SK-N-SH (cell line): ENCODE measurements around the gene PARD3. TPM values are rescaled to one million over a fixed set of nuclear protein-coding genes. Genes with fewer than 3 reads are reported as not detected.

ENCODE experiments used
- CTCF ChIA-PET: fragments of 300-600, 350-600 bp; formaldehyde crosslinking; extraction: SDS; loops from one replicate; lab custom pipeline; 2021; lab: Yijun Ruan, JAX
- POLR2A ChIA-PET: fragments of 350-600 bp; sonication (Branson Sonifier 250); formaldehyde crosslinking; extraction: SDS; loops from one replicate; lab custom pipeline; 2020; ENCODE audit warnings: antibody characterized with exemption, inconsistent platforms; lab: Yijun Ruan, JAX
- DNase-seq: peaks from one replicate; pipeline ENCODE4 v3.0.0; 2012
- H2AFZ ChIP-seq: fragments of 200-600 bp; sonication (generic); 2 replicates; pipeline ENCODE4 v1.8.1; 2016; ENCODE audit warnings: antibody characterized with exemption, mild to moderate bottlenecking, low read depth
- H3F3A ChIP-seq: fragments of 200-600 bp; sonication (generic); replicated peaks from 2 replicates; pipeline ENCODE3; 2016; ENCODE audit warnings: antibody characterized with exemption, mild to moderate bottlenecking; ENCODE audit not compliant: insufficient read depth
- H3K27ac ChIP-seq, 2 experiments: fragments of 200-500 bp in 1 of 2; fragments of 200-600 bp in 1 of 2; sonication (Bioruptor generic) in 1 of 2; sonication (generic), shearing (Covaris generic) in 1 of 2; 2 replicates each; pipeline versions ENCODE4 v1.5.1 to v1.6.1; 2014 to 2016; ENCODE audit warnings: low read depth in 2 of 2, inconsistent platforms in 1 of 2, low read length in 1 of 2, mild to moderate bottlenecking in 1 of 2, mixed read lengths in 1 of 2
- H3K27me3 ChIP-seq: fragments of 200-600 bp; sonication (generic), shearing (Covaris generic); 2 replicates; pipeline ENCODE4 v1.6.1; 2016; ENCODE audit warnings: mixed run types; ENCODE audit not compliant: insufficient read depth
- H3K36me3 ChIP-seq, 2 experiments: fragments of 200-500 bp in 1 of 2; fragments of 200-600 bp in 1 of 2; sonication (Bioruptor generic) in 1 of 2; sonication (generic) in 1 of 2; replicated peaks in 1 of 2; 2 replicates each; pipeline versions ENCODE3 to v1.5.1; 2014 to 2016; ENCODE audit warnings: low read length in 1 of 2, mild to moderate bottlenecking in 1 of 2; ENCODE audit not compliant: insufficient read depth in 2 of 2, control insufficient read depth in 1 of 2
- H3K4me1 ChIP-seq, 2 experiments: fragments of 200-500 bp in 1 of 2; fragments of 200-600 bp in 1 of 2; sonication (Bioruptor generic) in 1 of 2; sonication (generic), shearing (Covaris generic) in 1 of 2; 2 replicates each; pipeline versions ENCODE4 v1.5.1 to v1.6.1; 2014 to 2016; ENCODE audit warnings: low read depth in 1 of 2, low read length in 1 of 2, mixed run types in 1 of 2; ENCODE audit not compliant: insufficient read depth in 2 of 2, control insufficient read depth in 1 of 2
- H3K4me2 ChIP-seq: fragments of 200-600 bp; sonication (generic), shearing (Covaris generic); 2 replicates; pipeline ENCODE4 v1.6.1; 2017; ENCODE audit warnings: mixed run types
- H3K4me3 ChIP-seq, 2 experiments: fragments of 200-500 bp in 1 of 2; fragments of 200-600 bp in 1 of 2; sonication (Bioruptor generic) in 1 of 2; sonication (generic), shearing (Covaris generic) in 1 of 2; 2 replicates each; pipeline versions ENCODE4 v1.5.1 to v1.8.1; 2014 to 2016; ENCODE audit warnings: low read depth in 2 of 2, inconsistent platforms in 1 of 2, low read length in 1 of 2, mild to moderate bottlenecking in 1 of 2, mixed read lengths in 1 of 2, moderate library complexity in 1 of 2
- H3K79me2 ChIP-seq: fragments of 200-600 bp; sonication (generic); 2 replicates; pipeline ENCODE4 v1.8.1; 2017; ENCODE audit warnings: mild to moderate bottlenecking; ENCODE audit not compliant: insufficient read depth
- H3K9ac ChIP-seq: fragments of 200-600 bp; sonication (generic); 2 replicates; pipeline ENCODE4 v1.6.1; 2017; ENCODE audit warnings: mixed run types
- H3K9me2 ChIP-seq: fragments of 200-600 bp; sonication (generic); 2 replicates; pipeline ENCODE4 v1.6.1; 2017; ENCODE audit warnings: mixed run types
- H3K9me3 ChIP-seq: fragments of 200-600 bp; sonication (generic); 2 replicates; pipeline ENCODE4 v1.6.1; 2017; ENCODE audit warnings: mixed run types, mild to moderate bottlenecking, moderate library complexity
- H4K20me1 ChIP-seq: fragments of 200-600 bp; sonication (generic); 2 replicates; pipeline ENCODE4 v1.6.1; 2017; ENCODE audit warnings: mild to moderate bottlenecking, mixed run types; ENCODE audit not compliant: insufficient read depth
- ELF1 ChIP-seq: IDR thresholded peaks from 2 replicates; pipeline ENCODE4 v1.4.0; 2012
- FOXM1 ChIP-seq: IDR thresholded peaks from 2 replicates; pipeline ENCODE4 v1.4.0; 2012; ENCODE audit warnings: low read depth, mild to moderate bottlenecking
- GABPA ChIP-seq: IDR thresholded peaks from 2 replicates; pipeline ENCODE4 v1.4.0; 2012; ENCODE audit warnings: low read depth, mild to moderate bottlenecking
- GATA2 ChIP-seq: sonication (generic); formaldehyde crosslinking; IDR thresholded peaks from 2 replicates; pipeline ENCODE4 v1.5.0; 2020; ENCODE audit warnings: mild to moderate bottlenecking, missing genetic modification reagents
- NFIC ChIP-seq: IDR thresholded peaks from 2 replicates; pipeline ENCODE4 v1.4.0; 2012; ENCODE audit warnings: borderline replicate concordance
- NRF1 ChIP-seq: IDR thresholded peaks from 2 replicates; pipeline ENCODE4 v1.6.1; 2012; ENCODE audit warnings: low read depth, mild to moderate bottlenecking, low read length
- POLR2AphosphoS5 ChIP-seq: IDR thresholded peaks from 2 replicates; pipeline ENCODE4 v1.6.1; 2012; ENCODE audit warnings: low read depth, low read length
- RAD21 ChIP-seq: IDR thresholded peaks from 2 replicates; pipeline ENCODE4 v1.6.1; 2012; ENCODE audit warnings: mild to moderate bottlenecking, low read length
- RCOR1 ChIP-seq: fragments of 150-350 bp; IDR thresholded peaks from 2 replicates; pipeline ENCODE4 v1.6.1; 2017; ENCODE audit warnings: antibody characterized with exemption, low read length
- RFX5 ChIP-seq: IDR thresholded peaks from 2 replicates; pipeline ENCODE4 v1.6.1; 2012; ENCODE audit warnings: mild to moderate bottlenecking, improper control_type of control experiment, low read length
- SMC3 ChIP-seq: IDR thresholded peaks from 2 replicates; pipeline ENCODE4 v1.6.1; 2012; ENCODE audit warnings: low read depth, low read length, improper control_type of control experiment
- TEAD4 ChIP-seq: IDR thresholded peaks from 2 replicates; pipeline ENCODE4 v1.4.0; 2012; ENCODE audit warnings: mild to moderate bottlenecking, borderline replicate concordance; ENCODE audit not compliant: insufficient read depth
- USF1 ChIP-seq: IDR thresholded peaks from 2 replicates; pipeline ENCODE4 v1.4.0; 2012; ENCODE audit warnings: low read depth, borderline replicate concordance
- YY1 ChIP-seq: IDR thresholded peaks from 2 replicates; pipeline ENCODE4 v1.4.0; 2012; ENCODE audit warnings: low read depth, mild to moderate bottlenecking
- WGBS: methylation state at CpG from one replicate; pipeline ENCODE4 v1.1.6; 2017; ENCODE audit warnings: low lambda C conversion rate; 5-methylcytosine and 5-hydroxymethylcytosine counted together
- polyA plus RNA-seq, 3 experiments: library from polyadenylated mRNA; depleted of rRNA; stranded (reverse); fragments of >200 nt; gene quantifications; 2 replicates each; pipeline ENCODE4 v1.2.3, GENCODE V29; 2012
- TF ChIP-seq, protein P1 (sequence below): IDR thresholded peaks from 2 replicates; pipeline ENCODE4 v1.4.0; 2012; ENCODE audit warnings: low read depth

The PARD3 gene
- polyA plus RNA-seq, 1 of the 3 experiments (the other 2 are of a cell fraction), result 29.4 TPM

DNA sequence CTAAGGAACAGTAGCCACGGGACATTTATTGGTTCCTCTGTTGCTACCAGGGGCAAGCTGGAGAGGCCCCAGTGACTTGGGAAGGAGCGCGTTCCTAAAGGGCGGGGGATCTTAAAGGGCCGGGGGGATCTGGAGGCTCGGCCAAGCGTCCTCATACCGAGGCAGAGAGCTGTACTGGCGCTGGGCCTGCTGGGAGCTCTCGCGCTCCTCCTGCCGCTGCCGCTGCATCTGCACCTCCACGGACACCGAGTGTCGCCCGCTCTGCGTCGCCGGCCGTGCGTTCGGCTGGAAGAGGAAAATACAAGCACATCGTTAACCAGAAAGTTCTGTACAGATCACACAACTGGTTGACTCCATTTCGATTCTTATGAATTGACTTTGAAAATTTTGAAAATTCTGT, 695.6 kb downstream of the PARD3 start:
- CTCF ChIA-PET, result interaction anchor here (1.3 kb wide), 1 partner anchor 518 kb away, joined by 3 read pairs; no protein-coding TSS in a partner anchor
- Histone ChIP-seq H4K20me1 (no peaks in the 10 kb centered on the region), H3K4me1 (peaks cover 11 to 12% of the 10 kb centered on the region in 2 experiments; a peak in 3 of 4 replicates), H3K79me2 (no peaks in the 10 kb centered on the region), H3K9me3 (no peaks in the 10 kb centered on the region)
- TF ChIP-seq FOXM1, result no peak
- TF ChIP-seq GATA2 (CRISPR knock-in tag), result no peak
- no peak for TF ChIP-seq TEAD4
- TF ChIP-seq YY1, result no peak
- TF ChIP-seq RCOR1, result no peak
- TF ChIP-seq USF1, result no peak
- TF ChIP-seq, all 33 proteins: peak for 0
- H3K9ac ChIP-seq, result no peak overlapping the region
- 96% methylated on average over 25 of the region's 25 CpGs for WGBS
- no peak overlapping the region for H3K27ac ChIP-seq
- H3K4me3 ChIP-seq, result no peak overlapping the region
- DNase-seq, result no peak
- POLR2A ChIA-PET, result interaction anchor here (0.5 kb wide), 1 partner anchor 953 kb away, joined by 3 read pairs; no protein-coding TSS in a partner anchor
- H3K4me2 ChIP-seq, result no peak overlapping the region
- H3K36me3 ChIP-seq, result no peaks in the 10 kb centered on the region
- H3K9me2 ChIP-seq, result no peaks in the 10 kb centered on the region
- H3F3A ChIP-seq, result peaks cover 4% of the 10 kb centered on the region
- no peak overlapping the region for H2AFZ ChIP-seq
- H3K27me3 ChIP-seq, result no peaks in the 10 kb centered on the region

GRCh38 chr10:34116681-34117271, 698.3 kb downstream of the PARD3 start:
- H4K20me1 ChIP-seq, result no peaks in the 10 kb centered on the region
- H3K9me3 ChIP-seq, result no peaks in the 10 kb centered on the region
- DNase-seq, result no peak
- H3K9ac ChIP-seq, result no peak overlapping the region
- H3K9me2 ChIP-seq, result no peaks in the 10 kb centered on the region
- no peaks in the 10 kb centered on the region for H3K27me3 ChIP-seq
- ChIA-PET POLR2A (no interaction called here), CTCF (interaction anchor here (0.7 to 1.4 kb wide), 4 partner anchors 15 to 536 kb away, joined by 3 to 4 read pairs (median 4); no protein-coding TSS in a partner anchor)
- H3K4me2 ChIP-seq, result no peak overlapping the region
- H3F3A ChIP-seq, result no peaks in the 10 kb centered on the region
- H3K4me1 ChIP-seq, result peaks cover 5 to 11% of the 10 kb centered on the region in 2 experiments; a peak in 3 of 4 replicates
- WGBS, result 96% methylated on average over 16 of the region's 16 CpGs
- no peak overlapping the region for H3K4me3 ChIP-seq
- no peak overlapping the region for H2AFZ ChIP-seq
- no peak overlapping the region for H3K27ac ChIP-seq
- no peak for TF ChIP-seq NFIC
- TF ChIP-seq ELF1, result no peak
- TF ChIP-seq, protein P1, sequence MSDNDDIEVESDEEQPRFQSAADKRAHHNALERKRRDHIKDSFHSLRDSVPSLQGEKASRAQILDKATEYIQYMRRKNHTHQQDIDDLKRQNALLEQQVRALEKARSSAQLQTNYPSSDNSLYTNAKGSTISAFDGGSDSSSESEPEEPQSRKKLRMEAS, result no peak
- TF ChIP-seq RCOR1, result no peak
- TF ChIP-seq POLR2AphosphoS5, result no peak
- no peak for TF ChIP-seq RFX5
- H3K79me2 ChIP-seq, result no peaks in the 10 kb centered on the region
- H3K36me3 ChIP-seq, result no peaks in the 10 kb centered on the region

DNA sequence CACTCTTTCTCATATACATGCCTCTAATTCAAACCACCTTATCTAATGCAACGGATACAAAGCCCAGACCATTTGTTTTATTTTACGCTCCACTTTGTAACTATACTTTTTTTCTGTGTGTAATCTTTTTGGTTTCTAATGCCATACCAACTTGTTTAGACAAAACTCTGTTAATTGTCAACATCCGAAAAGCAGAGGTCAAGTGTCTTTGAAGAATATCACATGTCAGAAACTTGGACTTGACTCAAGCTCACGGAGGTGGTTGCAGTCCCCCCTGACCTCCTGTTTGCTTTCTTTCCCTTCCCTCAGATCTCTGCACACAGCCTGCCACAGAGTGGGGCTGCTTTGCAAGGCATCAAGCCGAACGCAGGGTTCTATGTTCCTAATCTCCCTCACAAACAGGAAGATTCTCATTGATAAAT, 698.9 kb downstream of the PARD3 start:
- no peaks in the 10 kb centered on the region for H4K20me1 ChIP-seq
- H3K4me1 ChIP-seq, result peaks cover 0 to 9% of the 10 kb centered on the region in 2 experiments; a peak in 1 of 4 replicates
- CTCF ChIA-PET, result interaction anchor here (0.7 to 0.9 kb wide), 3 partner anchors 16 to 522 kb away, joined by 3 to 4 read pairs (median 4); no protein-coding TSS in a partner anchor
- no peaks in the 10 kb centered on the region for H3K36me3 ChIP-seq
- WGBS, result 47% methylated on average over 6 of the region's 6 CpGs
- H3K79me2 ChIP-seq, result no peaks in the 10 kb centered on the region
- POLR2A ChIA-PET, result no interaction called here
- no peak overlapping the region for H3K4me3 ChIP-seq
- H3K27ac ChIP-seq, result no peak overlapping the region
- no peak overlapping the region for H2AFZ ChIP-seq
- H3F3A ChIP-seq, result no peaks in the 10 kb centered on the region
- no peaks in the 10 kb centered on the region for H3K27me3 ChIP-seq
- no peaks in the 10 kb centered on the region for H3K9me3 ChIP-seq
- no peaks in the 10 kb centered on the region for H3K9me2 ChIP-seq
- H3K4me2 ChIP-seq, result no peak overlapping the region
- peak; percentile 36 for DNase-seq
- TF ChIP-seq NRF1, result no peak
- no peak for TF ChIP-seq GABPA
- peak; percentile 59 for TF ChIP-seq RAD21
- peak; percentile 25; the same call in 1 of the 2 replicates for TF ChIP-seq SMC3
- no peak for TF ChIP-seq FOXM1
- H3K9ac ChIP-seq, result no peak overlapping the region
